Measurements from ENCODE around the gene AMACR.

The AMACR gene

DNA sequence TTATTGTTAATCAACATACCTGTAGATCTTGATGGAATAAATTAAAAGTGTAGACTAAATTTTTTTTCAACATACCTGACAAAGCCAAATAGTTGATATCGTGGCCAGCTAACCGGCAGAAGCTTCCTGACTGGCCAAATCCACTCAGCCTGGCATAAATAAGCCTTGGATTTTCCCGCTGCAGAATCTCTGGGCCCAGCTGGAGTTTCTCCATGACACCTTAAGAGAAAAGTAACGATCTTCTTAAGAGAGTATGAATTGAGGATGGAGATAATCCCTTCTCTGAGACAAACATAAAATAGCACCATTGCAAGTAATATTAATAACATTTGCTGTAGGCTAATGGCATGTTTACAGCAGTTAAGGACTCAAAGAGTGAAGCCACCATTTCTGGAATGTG, 2.2 kb downstream of the AMACR start:
- DNase-seq: no peak

DNA sequence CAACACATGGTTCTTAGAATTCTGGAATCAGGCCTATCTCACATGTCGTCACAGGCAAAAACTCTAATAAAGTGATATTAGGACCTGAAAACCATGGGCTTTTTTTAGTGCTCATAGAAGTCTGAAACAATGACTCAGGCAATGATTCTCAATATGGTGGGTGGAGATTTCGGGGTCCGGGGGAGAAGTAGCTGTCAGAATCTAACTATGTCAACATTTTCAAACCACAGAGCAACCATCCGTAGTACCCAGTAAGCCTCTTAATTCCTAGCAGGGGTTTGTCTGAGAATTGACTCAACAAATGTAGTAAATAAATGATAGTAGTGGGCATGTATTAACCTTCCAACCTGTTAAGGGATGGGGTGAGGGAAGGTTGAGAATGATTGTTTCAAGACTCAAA, 2.6 kb downstream of the AMACR start:
- DNase-seq: no peak

DNA sequence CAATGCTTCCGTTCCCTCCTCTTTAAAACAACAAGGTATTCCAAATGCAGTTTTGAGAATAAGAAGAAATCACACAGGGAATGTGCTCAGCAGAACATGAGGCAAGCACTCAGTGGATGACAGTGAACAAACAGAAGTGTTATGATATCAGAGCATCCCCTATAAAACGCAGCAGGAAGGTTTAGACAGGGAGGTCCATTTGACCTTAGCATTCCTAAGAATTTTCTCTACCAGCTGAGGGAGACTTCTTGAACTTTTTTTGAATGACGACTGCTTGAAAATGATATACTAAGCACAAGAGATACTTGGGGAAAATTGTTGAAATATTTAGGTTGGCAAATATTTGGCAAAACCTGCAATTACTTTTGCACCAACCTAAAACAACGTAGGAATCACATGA, 3.9 kb downstream of the AMACR start:
- DNase-seq: no peak

DNA sequence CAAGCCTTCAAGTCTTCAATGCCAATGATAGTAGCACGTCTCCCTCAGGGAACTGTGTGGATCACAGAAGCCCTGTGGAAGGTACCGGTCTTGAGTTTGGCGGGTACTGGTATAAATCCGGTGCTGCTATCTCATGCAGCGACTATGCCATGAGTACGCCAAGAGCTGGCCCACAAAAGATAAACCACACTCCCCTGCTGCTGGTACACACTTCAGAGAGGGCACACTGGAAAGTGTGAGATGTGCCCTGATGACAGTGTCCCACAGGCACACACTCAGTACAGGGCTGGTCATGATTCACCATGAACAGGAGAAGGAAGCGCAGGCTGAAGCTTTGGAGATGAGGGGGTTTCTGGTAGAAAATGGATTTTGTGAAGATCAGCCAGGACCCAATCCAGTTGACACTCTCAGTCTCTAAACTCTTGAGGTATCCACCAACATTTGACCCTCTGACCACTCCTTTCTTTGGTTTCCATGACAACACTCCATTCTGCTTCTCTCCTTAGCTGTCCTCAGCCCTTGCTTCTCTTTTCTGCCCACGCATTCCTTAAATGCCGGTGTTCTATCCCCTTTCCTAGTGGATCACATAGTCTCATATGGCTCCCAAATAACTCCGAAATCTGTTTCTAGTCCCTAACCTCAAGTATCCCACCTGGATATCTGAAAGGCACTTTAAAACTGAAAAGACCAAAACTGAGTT, 5.1 kb downstream of the AMACR start:
- no peak for DNase-seq

DNA sequence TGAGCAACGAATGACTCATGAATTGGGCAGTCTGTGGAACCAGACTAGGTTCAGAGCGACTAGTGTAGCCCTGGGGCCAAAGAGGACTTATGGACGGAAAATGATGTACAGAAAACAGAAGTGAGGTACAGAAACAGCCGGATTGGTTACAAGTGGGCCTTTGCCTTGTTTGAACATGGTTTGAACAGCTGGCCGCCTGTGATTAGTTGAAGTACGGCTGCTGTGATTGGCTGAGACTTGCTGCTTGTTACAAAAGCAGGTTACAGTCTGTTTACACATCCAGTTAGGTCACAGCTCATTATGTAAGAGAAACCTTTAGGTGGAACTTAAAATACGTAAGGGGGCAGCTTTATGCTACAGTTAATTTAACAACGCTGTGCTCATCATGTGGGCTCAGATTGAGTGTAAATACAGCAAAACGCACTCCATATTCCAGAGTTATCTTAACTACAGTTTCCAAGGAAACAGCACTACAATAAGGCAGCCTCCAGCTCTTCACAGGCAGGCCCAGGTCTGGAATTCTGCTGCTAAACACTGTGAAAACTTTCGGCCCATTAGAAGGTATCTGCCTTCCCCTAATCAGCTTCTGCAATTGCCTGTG, 6.5 kb downstream of the AMACR start:
- no peak for DNase-seq

DNA sequence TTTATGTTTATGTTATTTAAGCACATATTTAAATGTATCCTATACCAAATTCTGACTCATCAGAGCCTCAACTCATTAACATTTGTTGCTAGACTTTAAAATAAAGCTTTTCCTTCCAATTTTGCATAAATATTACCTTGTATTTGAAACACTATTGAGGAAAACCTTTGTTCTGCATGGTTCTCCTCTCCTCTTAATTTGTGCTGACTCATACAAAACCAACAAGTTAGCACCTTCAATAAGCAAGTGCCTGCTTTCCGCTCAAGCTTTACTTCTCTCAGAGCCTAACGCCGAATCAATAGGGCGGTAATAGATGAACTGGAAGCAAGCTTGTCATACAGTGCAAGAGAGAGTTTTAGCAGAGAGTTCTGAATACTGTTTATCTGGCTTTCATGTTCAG, 7.9 kb downstream of the AMACR start:
- DNase-seq: no peak

DNA sequence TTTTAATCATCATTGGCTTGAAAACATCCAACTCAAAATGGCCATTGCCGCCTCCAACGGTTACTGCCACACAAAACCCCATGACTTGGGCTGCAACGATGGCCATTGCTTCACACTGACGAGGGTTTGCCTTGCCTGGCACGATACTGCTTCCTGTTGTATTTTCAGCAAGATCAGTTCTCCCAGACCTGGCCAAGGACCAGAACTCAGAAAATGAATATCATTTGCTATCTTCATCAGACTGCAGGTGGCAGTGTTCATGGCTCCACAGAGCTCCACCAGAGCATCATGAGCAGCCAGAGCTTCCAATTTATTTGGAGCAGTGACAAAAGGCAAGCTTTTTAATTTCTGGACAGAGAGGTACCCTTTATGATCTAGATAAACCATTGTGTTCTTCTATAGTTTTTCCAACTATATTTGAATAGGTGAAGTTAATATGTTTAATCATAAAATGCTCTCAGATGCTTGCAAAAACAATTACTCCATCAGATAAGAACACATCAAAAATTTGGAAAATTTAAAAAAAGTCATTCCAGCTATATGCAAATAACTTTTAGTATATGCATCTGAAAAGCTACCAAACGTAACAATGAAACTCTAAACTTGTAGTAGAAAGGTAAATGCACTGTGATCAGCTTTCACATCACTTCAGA, 10.4 kb downstream of the AMACR start:
- peak; percentile 43 for DNase-seq

DNA sequence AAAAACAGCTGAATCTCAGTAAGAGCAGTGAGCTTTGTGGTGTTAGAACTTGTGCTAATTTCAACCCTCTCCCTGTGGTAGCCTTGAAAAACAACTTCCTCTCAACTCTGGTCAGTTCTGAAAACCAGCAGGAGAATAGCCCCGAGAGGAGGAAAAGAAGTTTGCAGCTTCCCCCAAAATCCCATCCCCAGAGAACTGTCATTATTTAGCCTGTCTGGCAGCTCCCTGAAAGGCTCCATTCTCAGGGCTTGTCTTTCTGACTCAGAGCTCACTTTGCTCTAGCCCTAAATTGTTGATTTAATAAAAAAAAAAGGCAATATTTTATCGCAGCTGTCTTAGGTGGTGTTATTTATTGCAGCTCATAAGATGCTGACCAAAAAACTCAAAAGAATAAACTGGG, 12.0 kb downstream of the AMACR start:
- no peak for DNase-seq

DNA sequence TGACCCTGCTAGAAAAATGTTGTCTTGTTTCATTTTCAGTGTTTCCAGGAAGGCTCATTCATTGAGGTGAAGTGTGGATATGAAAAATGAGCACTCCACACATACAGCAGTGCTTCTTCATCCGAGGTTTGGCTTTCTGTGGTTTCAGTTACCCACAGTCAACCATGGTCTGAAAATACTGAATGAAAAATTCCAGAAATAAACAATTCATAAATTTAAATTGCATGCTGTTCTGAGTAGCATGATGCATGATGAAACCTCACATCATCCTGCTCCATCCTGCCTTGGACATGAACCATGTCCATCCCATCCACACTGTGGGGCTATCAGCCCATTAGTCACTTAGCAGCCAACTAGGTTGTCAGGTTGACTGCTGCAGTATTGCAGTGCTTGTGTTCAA, 13.0 kb downstream of the AMACR start:
- no peak for DNase-seq

DNA sequence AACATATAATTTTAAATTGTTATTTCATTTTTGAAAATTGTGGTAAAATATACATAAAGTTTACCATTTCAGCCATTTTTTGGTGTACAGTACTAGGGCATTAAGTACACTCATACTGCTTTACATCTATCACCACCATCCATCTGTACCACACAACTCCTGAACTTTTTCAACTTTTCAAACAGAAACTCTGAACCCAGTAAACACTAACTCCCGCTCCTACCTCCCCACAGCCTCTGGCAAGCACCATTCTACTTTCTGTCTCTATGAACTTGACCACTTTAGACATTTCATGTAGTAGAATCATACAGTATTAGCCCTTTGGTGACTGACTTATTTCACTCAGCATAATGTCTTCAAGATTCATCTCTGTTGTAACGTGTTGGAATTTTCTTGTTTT, 15.0 kb downstream of the AMACR start:
- DNase-seq: no peak

DNA sequence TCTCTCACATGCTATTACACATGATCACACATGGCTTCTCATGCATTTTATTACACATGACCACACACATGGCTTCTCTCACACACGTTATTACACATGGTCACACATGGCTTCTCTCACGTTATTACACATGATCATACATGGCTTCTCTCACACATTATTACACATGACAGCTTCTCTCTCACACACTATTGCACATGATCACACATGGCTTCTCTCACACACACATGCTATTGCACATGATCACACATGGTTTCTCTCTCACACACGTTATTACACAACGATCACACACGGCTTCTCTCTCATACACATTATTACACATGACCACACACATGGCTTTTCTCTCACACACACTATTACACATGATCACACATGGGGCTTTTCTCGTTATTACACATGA, 22.4 kb downstream of the AMACR start:
- no peak for DNase-seq

DNA sequence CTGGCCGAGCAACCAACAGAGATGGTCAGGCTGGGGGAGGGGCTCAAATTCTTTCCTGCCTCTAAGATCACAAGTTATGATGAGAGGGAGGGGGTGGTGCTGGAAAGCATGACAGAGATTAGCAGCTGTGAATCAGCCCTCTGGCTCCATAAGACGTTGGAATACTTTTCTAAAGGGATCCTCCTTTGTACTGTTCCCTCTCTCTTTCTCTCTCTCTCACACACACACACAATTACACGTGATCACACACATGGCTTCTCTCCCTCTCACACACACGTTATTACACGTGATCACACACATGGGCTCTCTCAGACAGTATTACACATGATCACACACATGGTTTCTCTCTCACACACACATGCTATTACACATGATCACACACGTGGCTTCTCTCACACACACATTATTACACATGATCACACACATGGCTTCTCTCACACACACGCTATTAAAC, 23.2 kb downstream of the AMACR start, which contains the start of gene SLC45A2:
Gene SLC45A2 (minus strand): TSS at position 23 of the 454 bp plus-strand sequence. CDS start 110 bp downstream, outside the sequence.
- DNase-seq: no peak

DNA sequence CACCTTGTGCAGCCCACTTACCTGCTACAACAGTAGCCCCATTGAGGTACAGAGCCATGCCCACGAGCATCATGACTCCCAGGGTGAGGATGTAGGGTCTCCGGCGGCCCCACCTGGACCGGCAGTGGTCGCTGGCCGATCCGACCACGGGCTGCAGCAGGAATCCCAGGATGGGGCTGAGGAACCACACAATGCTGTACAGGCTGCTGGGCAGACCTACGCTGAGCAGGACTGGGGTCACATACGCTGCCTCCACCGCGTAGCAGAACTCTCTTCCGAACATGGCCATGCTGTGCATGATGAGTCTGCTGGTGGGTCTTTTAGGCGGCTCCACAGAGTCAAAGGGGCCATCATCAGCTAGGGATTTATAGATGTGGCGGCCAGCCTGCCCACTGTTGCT, 23.7 kb downstream of the AMACR start:
- DNase-seq: no peak

DNA sequence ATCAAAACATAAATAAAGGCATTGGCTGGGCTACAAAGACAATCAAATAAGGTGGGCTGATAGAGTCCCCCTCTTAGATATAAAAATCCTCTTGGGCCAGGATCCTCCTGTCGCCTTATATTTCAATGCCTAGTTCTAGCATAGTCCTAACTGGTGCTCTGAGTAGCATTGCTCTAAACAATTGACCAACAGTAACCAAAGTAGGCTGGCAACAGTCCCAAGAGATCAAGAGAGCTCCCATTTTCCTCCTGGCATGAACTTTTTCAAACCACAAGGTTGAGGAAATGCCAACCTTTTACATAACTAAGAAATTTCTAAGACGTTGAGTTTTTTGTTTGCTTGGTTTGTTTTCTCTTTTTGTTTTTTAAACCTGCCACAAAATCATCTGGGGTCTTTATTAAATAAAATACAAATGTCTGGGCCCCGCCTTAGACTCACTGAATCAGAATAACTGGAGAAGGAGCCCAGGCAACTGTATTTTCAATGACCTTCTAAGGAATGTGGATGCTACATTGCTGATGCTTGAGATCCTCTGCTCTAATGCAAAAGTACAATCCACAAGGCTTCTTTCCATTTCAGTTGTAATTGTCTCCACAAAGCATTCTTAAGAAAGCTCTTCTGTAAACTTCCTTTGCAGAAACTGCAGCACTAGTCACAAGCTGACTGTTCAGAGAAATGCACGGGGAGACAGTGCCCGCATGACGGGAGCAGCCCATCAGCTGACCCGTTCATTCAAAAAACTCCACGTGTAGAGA, 26.3 kb downstream of the AMACR start:
- DNase-seq: no peak

DNA sequence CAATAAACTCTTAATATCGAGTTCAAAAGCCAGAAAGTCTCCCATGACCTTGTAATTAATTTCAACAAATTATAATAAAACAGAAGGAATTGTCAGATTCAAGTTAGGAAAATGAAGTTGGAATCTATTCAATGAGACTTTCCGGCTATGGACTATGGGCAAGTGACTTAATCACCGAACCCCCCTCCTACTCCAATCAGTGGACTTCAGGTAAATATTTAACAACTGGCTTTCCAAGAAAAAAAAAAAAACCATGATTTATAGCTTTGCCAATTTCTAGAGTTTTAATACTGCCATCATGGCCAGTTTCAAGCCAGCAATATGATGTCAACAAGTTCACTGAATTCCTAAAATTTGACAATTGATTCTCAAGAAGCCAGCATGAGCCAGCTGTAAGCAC, 27.8 kb downstream of the AMACR start:
- DNase-seq: no peak

DNA sequence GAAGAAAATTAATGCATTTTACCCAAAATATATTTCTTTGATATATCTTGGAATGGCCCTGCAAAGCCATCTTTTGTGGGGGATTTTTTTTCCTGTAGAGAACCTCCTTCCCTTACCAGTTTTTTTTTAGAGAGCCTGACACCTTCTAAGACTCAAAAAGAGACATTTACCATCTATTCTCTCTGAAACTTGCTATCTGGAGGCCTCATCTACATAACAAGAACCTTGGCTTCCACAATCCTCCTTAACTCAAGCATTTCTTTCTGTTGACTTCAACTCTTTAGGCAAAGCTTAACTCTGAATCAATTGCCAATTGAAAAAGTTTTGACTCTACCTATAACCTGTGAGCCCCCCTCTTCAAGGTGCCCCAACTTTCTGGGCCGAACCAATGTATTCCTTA, 29.5 kb downstream of the AMACR start:
- no peak for DNase-seq

DNA sequence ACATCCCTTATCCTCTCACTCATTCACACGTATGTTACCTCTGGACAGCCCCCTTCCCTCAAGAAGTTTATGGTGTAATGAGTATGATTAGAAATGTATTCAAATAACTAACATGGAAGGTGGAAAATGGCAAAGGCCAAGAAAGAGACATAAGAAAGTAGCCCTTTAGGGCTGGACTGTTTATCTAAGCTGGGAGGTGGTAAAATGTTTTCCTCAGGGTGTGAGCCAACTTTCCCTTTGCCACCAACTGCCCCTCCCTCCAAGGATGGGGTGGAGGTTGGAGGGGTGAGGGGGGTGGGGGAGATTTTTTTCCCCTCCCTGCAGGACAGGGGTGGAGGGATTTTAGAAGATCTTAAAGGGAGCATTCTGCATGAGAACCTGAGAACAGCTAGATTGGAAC, 31.5 kb downstream of the AMACR start:
- DNase-seq: no peak

DNA sequence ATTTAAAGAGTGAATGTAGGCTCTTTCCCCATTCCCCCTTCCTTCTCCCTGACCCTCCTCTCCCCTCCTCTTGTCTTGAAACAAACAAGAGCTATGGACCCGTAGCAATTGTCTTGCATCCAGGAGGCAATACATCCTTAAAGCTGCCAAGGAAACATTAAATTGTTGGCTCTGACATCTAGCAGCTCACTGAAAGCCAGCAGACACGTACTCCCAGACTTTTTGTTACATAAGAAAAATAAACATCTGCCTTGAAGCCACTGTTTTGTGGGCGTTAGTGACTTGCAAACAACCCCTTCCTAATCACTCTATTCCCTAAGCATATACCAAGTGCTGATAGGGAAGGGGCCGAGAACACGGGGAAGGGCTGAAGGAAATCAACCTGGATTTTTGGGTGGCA, 32.0 kb downstream of the AMACR start:
- no peak for DNase-seq

DNA sequence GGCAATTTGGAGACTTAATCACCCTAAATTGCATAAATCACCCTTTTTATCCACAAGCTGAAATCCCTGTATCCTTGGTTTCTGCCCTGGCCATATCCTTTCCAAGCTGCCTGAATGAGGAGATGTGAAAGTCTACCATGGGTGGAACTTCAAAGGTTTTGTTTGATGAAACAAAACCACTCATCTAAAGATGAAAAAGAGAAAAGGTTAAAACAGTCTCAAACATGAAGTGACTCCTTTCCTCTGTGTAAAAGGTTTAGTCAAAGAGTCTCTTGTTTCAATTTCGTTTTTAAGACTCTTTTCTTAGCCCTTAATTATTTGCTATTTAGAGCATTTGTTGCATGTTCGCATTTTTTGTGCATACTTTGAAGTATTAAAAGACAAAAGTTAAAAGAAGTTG, 34.6 kb downstream of the AMACR start:
- no peak for DNase-seq

DNA sequence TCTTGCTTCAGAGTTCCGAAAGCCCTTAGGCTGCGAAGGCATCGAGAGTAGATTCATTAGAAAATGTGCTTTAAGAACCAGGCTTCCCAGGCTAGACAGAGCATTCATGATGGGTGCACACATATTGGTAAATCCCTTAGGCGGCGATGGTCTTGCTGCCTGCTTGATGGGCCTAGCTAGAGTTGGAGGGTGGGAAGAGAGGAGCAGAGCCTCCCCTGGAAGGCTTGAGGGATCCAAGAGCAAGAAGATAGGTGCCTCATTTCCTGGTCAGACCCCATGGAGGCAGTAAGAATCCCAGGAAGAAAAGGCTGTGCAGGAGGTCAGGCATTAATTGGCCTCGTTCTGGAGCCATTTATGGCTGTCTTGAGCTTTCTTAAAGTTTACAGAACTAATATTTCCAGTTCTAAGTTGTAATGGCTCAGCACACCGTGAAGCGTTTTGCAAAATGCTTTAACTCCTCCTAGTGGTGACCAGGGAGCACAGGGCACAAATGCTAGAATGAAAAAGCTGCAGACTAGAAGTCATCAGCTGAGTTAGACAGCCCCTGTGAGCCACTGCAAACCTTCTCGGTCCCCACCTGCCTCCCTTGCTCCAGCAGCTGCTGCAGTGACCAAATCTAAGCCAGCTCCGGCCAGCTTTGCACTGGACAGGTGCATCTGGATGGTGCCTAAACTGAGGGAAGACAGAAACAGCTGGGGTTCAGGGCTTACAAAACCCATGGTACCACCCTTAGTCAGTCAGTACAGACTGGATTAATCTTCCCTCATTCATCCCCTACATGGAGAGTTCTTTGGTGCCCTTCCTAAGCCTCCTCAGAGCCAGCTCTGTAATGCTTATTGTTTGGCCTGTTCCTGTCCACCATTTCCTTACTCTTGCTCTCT, 38.0 kb downstream of the AMACR start:
- no peak for DNase-seq

DNA sequence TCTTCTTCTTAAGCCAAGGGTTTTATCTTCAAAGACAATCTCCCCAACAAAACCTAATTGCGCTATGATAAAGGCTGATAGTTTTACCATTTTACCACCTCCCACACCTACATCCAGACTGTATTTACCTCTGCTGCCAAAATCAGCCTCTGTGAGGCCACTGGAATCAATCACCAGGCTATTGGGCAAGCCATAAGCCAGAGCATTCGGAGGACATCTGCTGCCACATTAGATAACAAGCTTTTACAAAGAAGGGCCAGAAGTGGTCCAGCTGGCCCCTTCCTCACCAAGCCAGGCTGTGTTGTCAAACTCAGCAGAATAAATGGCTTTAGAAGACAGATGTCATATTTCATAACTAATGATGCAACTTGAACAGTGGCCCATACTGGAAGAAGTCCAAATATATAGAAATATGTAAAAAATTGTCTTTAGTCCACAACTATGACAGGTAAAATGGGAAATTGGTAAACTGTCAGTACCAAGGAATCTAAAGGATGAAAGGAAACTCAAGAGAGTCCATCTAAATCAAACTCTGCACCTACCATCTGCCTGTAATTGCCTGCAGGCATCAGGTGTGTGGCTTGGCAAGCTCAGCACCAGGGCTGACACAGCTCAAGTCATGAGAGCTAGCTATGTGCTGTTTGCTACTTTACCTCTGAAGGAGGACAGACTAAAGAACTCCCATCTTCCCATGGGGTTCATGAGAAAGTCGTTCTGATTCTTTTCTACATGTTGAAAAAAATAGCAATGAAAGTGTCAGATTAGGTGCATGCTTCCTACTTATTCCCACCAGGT, 39.4 kb downstream of the AMACR start:
- no peak for DNase-seq

DNA sequence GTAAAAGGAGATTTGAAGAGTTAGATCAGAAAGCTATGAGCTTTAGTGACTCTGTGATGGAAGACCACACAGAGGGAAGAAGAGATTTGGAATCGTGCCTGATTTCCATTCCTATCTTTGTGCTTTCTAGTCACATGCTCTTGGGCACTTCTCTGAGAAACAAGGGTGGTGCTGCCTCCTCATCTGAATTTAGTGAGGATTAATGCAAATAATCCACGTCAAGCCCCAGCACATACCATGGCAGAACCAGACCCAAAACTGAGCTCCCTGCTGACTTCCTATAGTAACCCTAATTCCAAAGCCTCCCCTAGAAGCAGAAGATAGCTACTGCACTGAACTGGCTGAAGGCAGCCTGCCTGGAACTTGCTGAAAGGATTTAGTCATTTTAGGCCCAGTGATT, 41.0 kb downstream of the AMACR start:
- no peak for DNase-seq
